Smooth muscle cell of bladder (primary cell): ENCODE results near the gene ELP4. TPM values are rescaled to one million over a fixed set of nuclear protein-coding genes. Genes with fewer than 3 reads are reported as not detected.

Source experiments
- total RNA-seq: library from RNA; depleted of rRNA; stranded (reverse); fragments of >200 nt; gene quantifications from 2 replicates; pipeline ENCODE4 v1.2.3, GENCODE V29; 2014

The ELP4 gene, protein sequence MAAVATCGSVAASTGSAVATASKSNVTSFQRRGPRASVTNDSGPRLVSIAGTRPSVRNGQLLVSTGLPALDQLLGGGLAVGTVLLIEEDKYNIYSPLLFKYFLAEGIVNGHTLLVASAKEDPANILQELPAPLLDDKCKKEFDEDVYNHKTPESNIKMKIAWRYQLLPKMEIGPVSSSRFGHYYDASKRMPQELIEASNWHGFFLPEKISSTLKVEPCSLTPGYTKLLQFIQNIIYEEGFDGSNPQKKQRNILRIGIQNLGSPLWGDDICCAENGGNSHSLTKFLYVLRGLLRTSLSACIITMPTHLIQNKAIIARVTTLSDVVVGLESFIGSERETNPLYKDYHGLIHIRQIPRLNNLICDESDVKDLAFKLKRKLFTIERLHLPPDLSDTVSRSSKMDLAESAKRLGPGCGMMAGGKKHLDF
- 10.6 and 12.2 TPM in 2 replicates for total RNA-seq

DNA sequence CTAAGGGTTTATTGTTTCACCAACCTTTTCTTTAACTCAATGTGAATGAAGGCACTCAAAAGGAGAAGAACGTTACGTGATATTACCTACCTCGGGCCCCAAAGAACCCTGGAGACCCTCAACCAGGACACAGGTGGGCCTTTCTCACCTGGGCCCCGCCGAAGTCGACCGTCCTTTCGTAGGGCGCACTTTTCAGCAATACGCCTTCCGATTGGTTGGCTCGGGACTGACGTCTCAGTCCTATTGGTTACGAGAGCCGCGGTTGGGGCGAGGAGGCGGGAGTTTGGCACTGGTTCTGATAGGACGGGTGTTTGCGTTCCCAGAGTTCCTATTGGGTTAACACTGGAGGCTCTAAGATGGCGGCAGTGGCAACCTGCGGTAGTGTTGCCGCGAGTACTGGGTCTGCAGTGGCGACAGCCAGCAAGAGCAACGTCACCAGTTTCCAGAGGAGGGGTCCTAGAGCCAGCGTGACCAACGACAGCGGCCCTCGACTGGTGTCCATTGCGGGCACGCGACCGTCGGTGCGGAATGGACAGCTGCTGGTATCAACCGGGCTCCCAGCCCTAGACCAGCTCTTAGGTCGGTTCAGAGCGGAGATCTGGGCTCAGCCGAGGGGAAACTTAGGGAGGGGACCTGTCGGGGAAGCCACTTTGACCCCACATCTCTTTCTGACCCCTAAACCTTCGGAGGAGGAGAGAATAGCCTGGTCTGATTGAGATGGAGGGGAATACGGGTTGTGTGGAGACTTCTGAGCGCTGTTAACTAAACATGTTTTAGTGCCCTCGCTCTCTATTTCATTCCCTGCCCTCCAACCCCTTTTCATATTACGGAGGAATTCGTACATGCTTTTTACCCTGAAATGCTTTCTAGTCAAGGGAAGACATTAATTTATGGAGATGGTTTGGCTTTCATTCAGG is at the start of gene ELP4, which contains the start of gene IMMP1L:
Gene ELP4, plus strand, starts transcription at position 339 of the 917 bp plus-strand sequence. Its CDS starts 18 bp downstream, at position 357.
Gene IMMP1L, minus strand, starts transcription at position 194 of the 917 bp plus-strand sequence. CDS start 46,346 bp downstream, outside the sequence.

DNA sequence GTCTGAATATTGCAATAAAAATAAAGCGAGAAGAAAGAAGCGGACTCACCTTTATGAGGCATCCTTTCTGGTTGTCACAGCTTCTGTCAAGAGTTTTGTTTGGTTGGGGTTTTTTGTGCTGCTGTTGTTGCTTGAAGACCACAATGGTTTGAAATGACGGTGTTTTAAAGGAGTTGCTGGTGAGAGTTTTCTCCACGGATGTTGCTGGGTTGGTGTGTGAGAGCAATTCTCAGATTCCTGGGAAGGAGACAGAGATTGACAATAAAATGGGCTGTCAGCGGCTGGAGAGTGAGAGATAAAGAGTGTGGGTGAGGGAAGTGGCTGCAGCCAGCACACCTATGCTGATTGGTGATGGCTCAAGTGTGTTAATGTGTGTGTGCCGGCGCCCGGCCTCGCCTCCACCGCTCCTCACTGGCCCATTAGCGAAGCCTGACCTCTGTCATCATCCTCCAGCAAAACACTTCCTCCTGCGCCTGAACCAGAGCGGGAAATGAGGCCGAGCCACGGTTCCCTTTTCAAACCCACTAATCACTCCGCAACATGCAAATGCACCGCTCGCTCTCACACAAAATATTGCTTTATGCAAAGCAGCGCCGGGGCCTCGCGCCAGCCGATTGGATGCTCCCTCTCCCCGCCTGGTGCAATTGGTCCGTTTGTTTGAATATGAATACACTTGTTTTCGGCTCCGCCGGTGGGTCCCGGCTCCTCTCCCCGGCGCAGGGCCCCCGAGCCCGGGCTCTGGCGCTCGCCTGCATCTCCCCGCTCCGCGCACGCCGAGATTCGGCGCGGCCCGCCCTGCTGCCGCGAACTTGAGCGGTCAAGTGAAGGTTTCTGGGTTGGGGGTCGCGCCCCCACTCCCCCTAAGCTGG is 301.4 kb downstream of the ELP4 start, which contains the start of gene PAX6:
Gene PAX6, minus strand, starts transcription at position 544 of the 869 bp plus-strand sequence. CDS start 4,911 bp downstream, outside the sequence.

Other genes with a start within 250 kb of the ELP4 start
- gene DCDC1, start 140.0 kb upstream of the ELP4 start, total RNA-seq = under 0.01 and 0.09 TPM in 2 replicates
- 13.4 and 15.2 TPM in 2 replicates for gene DNAJC24, start 139.9 kb upstream of the ELP4 start, total RNA-seq
- gene IMMP1L, start 145 bp upstream of the ELP4 start, total RNA-seq = 4.8 and 7.2 TPM in 2 replicates